Measurements from ENCODE around the gene RCBTB1. TPM values are rescaled to one million over a fixed set of nuclear protein-coding genes. Genes with fewer than 3 reads are reported as not detected.

The RCBTB1 gene
- polyA plus RNA-seq, 1 of the 3 experiments (the other 2 are of a cell fraction), result 13.2 TPM

GRCh38 chr13:49540552-49540951 lies 44.8 kb downstream of the RCBTB1 start:
- Histone ChIP-seq H3K36me3 (replicated peaks in 1 of 2; ENCODE audit: control insufficient read depth in 1 of 2, insufficient read depth in 2 of 2, low read length in 1 of 2) (peaks cover 50 to 53% of the 10 kb centered on the region in 2 experiments), H3K9me3 (no peaks in the 10 kb centered on the region), H3K79me2 (ENCODE audit: insufficient read depth) (no peaks in the 10 kb centered on the region), H3F3A (replicated peaks; ENCODE audit: insufficient read depth) (no peaks in the 10 kb centered on the region), H3K9me2 (no peaks in the 10 kb centered on the region), H3K4me3 (ENCODE audit: low read depth in 2 of 2, low read length in 1 of 2) (no peak overlapping the region), H3K27me3 (ENCODE audit: insufficient read depth) (no peaks in the 10 kb centered on the region), H2AFZ (ENCODE audit: low read depth) (no peak overlapping the region), H3K9ac (no peak overlapping the region), H3K4me1 (ENCODE audit: control insufficient read depth in 1 of 2, insufficient read depth in 2 of 2, low read depth in 1 of 2, low read length in 1 of 2) (no peaks in the 10 kb centered on the region), H3K27ac (ENCODE audit: low read depth in 2 of 2, low read length in 1 of 2) (no peak overlapping the region), H3K4me2 (no peak overlapping the region), H4K20me1 (ENCODE audit: insufficient read depth) (no peaks in the 10 kb centered on the region)
- DNase-seq, result no peak
- POLR2A ChIA-PET, result interaction anchor here (0.9 kb wide), 1 partner anchor 11 kb away, joined by 4 read pairs; no protein-coding TSS in a partner anchor
- CTCF ChIA-PET, result no interaction called here
- TF ChIP-seq NFIC (IDR thresholded peaks at IDR 0.05; ENCODE audit: borderline replicate concordance) (no peak), RCOR1 (IDR thresholded peaks at IDR 0.05; ENCODE audit: low read length) (no peak), TAF1 (IDR thresholded peaks at IDR 0.05; ENCODE audit: borderline replicate concordance, low read depth, low read length) (no peak), MXI1 (IDR thresholded peaks at IDR 0.05; ENCODE audit: low read depth, low read length) (no peak), YY1 (IDR thresholded peaks at IDR 0.05; ENCODE audit: low read depth) (no peak), RAD21 (IDR thresholded peaks at IDR 0.05; ENCODE audit: low read length) (no peak), MEF2A (IDR thresholded peaks at IDR 0.05; ENCODE audit: borderline replicate concordance, low read depth) (no peak), CTCF (IDR thresholded peaks at IDR 0.05) (no peak), PBX3 (IDR thresholded peaks at IDR 0.05) (no peak), RXRA (IDR thresholded peaks at IDR 0.05; ENCODE audit: borderline replicate concordance, low read depth) (no peak), ZBTB33 (IDR thresholded peaks at IDR 0.05; ENCODE audit: borderline replicate concordance, low read depth) (no peak)
- WGBS (ENCODE audit: low lambda C conversion rate), result 78% methylated on average over 7 of the region's 7 CpGs

GRCh38 chr13:49539746-49540145 lies 45.6 kb downstream of the RCBTB1 start:
- Histone ChIP-seq H4K20me1 (ENCODE audit: insufficient read depth) (no peaks in the 10 kb centered on the region), H3K27ac (ENCODE audit: low read depth in 2 of 2, low read length in 1 of 2) (no peak overlapping the region), H3K36me3 (replicated peaks in 1 of 2; ENCODE audit: control insufficient read depth in 1 of 2, insufficient read depth in 2 of 2, low read length in 1 of 2) (peaks cover 45 to 48% of the 10 kb centered on the region in 2 experiments), H3K9me2 (no peaks in the 10 kb centered on the region), H3K4me3 (ENCODE audit: low read depth in 2 of 2, low read length in 1 of 2) (no peak overlapping the region), H3K9ac (no peak overlapping the region), H3K27me3 (ENCODE audit: insufficient read depth) (no peaks in the 10 kb centered on the region), H3K4me2 (no peak overlapping the region), H2AFZ (ENCODE audit: low read depth) (no peak overlapping the region), H3K9me3 (no peaks in the 10 kb centered on the region), H3K4me1 (ENCODE audit: control insufficient read depth in 1 of 2, insufficient read depth in 2 of 2, low read depth in 1 of 2, low read length in 1 of 2) (no peaks in the 10 kb centered on the region), H3K79me2 (ENCODE audit: insufficient read depth) (no peaks in the 10 kb centered on the region), H3F3A (replicated peaks; ENCODE audit: insufficient read depth) (no peaks in the 10 kb centered on the region)
- POLR2A ChIA-PET, result interaction anchor here (0.9 kb wide), 1 partner anchor 11 kb away, joined by 4 read pairs; no protein-coding TSS in a partner anchor
- CTCF ChIA-PET, result interaction anchor here (1.4 kb wide), 1 partner anchor 16 kb away, joined by 3 read pairs; no protein-coding TSS in a partner anchor
- WGBS (ENCODE audit: low lambda C conversion rate), result 83% methylated on average over 3 of the region's 3 CpGs
- no peak for DNase-seq
- TF ChIP-seq IRF3 (IDR thresholded peaks at IDR 0.05; ENCODE audit: low read depth, low read length) (no peak), NRF1 (IDR thresholded peaks at IDR 0.05; ENCODE audit: low read depth, low read length) (no peak), RFX5 (IDR thresholded peaks at IDR 0.05; ENCODE audit: low read length) (no peak), EZH2phosphoT487 (IDR thresholded peaks at IDR 0.05; ENCODE audit: borderline replicate concordance, low read depth) (no peak), CHD2 (IDR thresholded peaks at IDR 0.05; ENCODE audit: low read length, partially characterized antibody) (no peak), ZBTB33 (IDR thresholded peaks at IDR 0.05; ENCODE audit: borderline replicate concordance, low read depth) (no peak), YY1 (IDR thresholded peaks at IDR 0.05; ENCODE audit: low read depth) (no peak), MAX (IDR thresholded peaks at IDR 0.05; ENCODE audit: low read depth) (no peak), SIN3A (IDR thresholded peaks at IDR 0.05; ENCODE audit: borderline replicate concordance, low read depth, low read length) (no peak), GABPA (IDR thresholded peaks at IDR 0.05; ENCODE audit: low read depth) (no peak)
